Mucosa of descending colon (tissue), 3 donors: ENCODE results near the gene IST1. TPM values are rescaled to one million over a fixed set of nuclear protein-coding genes. Genes with fewer than 3 reads are reported as not detected.

Experiments used
- ATAC-seq: fragments of 200-7000 bp; cut with Tn5 transposase; one replicate; pipeline ENCODE4 v1.9.1; 2020; ENCODE audit warnings: mild to moderate bottlenecking, moderate library complexity
- DNase-seq, 3 donors: peaks; one replicate each; pipeline ENCODE4 v3.0.0-alpha.2; 2020
- H3K36me3 ChIP-seq: fragments of 200-600 bp; one replicate; pipeline ENCODE4 v1.8.0; 2021; ENCODE audit warnings: low read depth, mild to moderate bottlenecking
- H3K4me1 ChIP-seq: fragments of 200-600 bp; one replicate; pipeline ENCODE4 v1.8.0; 2021; ENCODE audit warnings: low read depth, mild to moderate bottlenecking
- H3K4me3 ChIP-seq: fragments of 200-600 bp; one replicate; pipeline ENCODE4 v1.8.0; 2021; ENCODE audit warnings: mild to moderate bottlenecking
- H3K9me3 ChIP-seq: fragments of 200-600 bp; one replicate; pipeline ENCODE4 v1.8.0; 2021; ENCODE audit warnings: mild to moderate bottlenecking
- CTCF ChIP-seq: fragments of 200-600 bp; IDR thresholded peaks from one replicate; pipeline ENCODE4 v1.8.0; 2022; ENCODE audit warnings: antibody characterized with exemption, mild to moderate bottlenecking
- intact Hi-C, 2 donors: fragments of 100-400 bp; cut with DNase I in 1 of 2; cut with micrococcal nuclease in 1 of 2; formaldehyde crosslinking; loops; one replicate each; pipeline versions ENCODE4 v1.11.0 to v1.11.1; 2022; cut with DNase I, micrococcal nuclease
- total RNA-seq, 3 donors: library from RNA; stranded (reverse); fragmentation: NEBNext Ultra II Directional in 2 of 3; extraction: Animal tissue kit (Norgen Biotek cat#: 25700) in 2 of 3; gene quantifications; one replicate each; pipeline versions ENCODE4 v1.2.1 to v1.2.4, GENCODE V29; 2021 to 2023
- donor health status: DM: no; HTN: no; CAD: no; lungs with moderate emphysema.
- donor health status: DM: no; HTN: no; CAD: no.
- donor health status: DM: no; HTN: yes; CAD: no.

The IST1 gene
- total RNA-seq, 3 donors from 2014 or later = 223 to 278 (median 228) TPM

- Histone ChIP-seq H3K4me1 (peaks cover 33% of the 10 kb centered on the region), H3K9me3 (no peaks in the 10 kb centered on the region), H3K4me3 (no peak overlapping the region), H3K36me3 (peaks cover 6% of the 10 kb centered on the region)
- DNase-seq (no peak), ATAC-seq (no peak)
- intact Hi-C loops = no loop called here
- TF ChIP-seq CTCF = no peak
Measured at GRCh38 chr16:71930013-71930563, 34.8 kb downstream of the IST1 start.

- intact Hi-C loops = no loop called here
- Histone ChIP-seq H3K36me3 (peaks cover 6% of the 10 kb centered on the region), H3K9me3 (no peaks in the 10 kb centered on the region), H3K4me1 (peaks cover 33% of the 10 kb centered on the region), H3K4me3 (no peak overlapping the region)
- DNase-seq (no peak), ATAC-seq (no peak)
- TF ChIP-seq CTCF = no peak
Measured at GRCh38 chr16:71931001-71931400, 35.7 kb downstream of the IST1 start.

GRCh38 chr16:71931599-71931998, 36.3 kb downstream of the IST1 start:
- H3K36me3 ChIP-seq = peaks cover 6% of the 10 kb centered on the region
- intact Hi-C loops = no loop called here
- ATAC-seq = peak; percentile 68

GRCh38 chr16:71933017-71933416, 37.7 kb downstream of the IST1 start:
- no peak for ATAC-seq
- Histone ChIP-seq H3K4me3 (no peak overlapping the region), H3K36me3 (peaks cover 6% of the 10 kb centered on the region), H3K9me3 (no peaks in the 10 kb centered on the region), H3K4me1 (peaks cover 18% of the 10 kb centered on the region)
- intact Hi-C loops = no loop called here
- DNase-seq = no peak
- TF ChIP-seq CTCF = no peak

More at GRCh38 chr16:71931599-71931998, 36.3 kb downstream of the IST1 start:
- no peak for TF ChIP-seq CTCF
- Histone ChIP-seq H3K4me1 (peaks cover 29% of the 10 kb centered on the region), H3K4me3 (no peak overlapping the region), H3K9me3 (no peaks in the 10 kb centered on the region)
- DNase-seq = peak in 1 of 3 donors; percentile 20

GRCh38 chr16:71933913-71934695, 38.8 kb downstream of the IST1 start:
- intact Hi-C loops = no loop called here
- H3K4me3 ChIP-seq = no peak overlapping the region
- H3K4me1 ChIP-seq = peaks cover 18% of the 10 kb centered on the region
- no peak for DNase-seq
- no peaks in the 10 kb centered on the region for H3K36me3 ChIP-seq
- H3K9me3 ChIP-seq = no peaks in the 10 kb centered on the region
- TF ChIP-seq CTCF = no peak
- ATAC-seq = no peak
